Measurements from ENCODE around the gene ZNF790.
A peak's percentile ranks its signal among the peaks of the same experiment; 100 is the strongest.
"Not testable (repeated sequence)": the region's sequence is repeated elsewhere in the genome, so short reads cannot be mapped to it uniquely, and the experiment has no call there.

Gene ZNF790

DNA sequence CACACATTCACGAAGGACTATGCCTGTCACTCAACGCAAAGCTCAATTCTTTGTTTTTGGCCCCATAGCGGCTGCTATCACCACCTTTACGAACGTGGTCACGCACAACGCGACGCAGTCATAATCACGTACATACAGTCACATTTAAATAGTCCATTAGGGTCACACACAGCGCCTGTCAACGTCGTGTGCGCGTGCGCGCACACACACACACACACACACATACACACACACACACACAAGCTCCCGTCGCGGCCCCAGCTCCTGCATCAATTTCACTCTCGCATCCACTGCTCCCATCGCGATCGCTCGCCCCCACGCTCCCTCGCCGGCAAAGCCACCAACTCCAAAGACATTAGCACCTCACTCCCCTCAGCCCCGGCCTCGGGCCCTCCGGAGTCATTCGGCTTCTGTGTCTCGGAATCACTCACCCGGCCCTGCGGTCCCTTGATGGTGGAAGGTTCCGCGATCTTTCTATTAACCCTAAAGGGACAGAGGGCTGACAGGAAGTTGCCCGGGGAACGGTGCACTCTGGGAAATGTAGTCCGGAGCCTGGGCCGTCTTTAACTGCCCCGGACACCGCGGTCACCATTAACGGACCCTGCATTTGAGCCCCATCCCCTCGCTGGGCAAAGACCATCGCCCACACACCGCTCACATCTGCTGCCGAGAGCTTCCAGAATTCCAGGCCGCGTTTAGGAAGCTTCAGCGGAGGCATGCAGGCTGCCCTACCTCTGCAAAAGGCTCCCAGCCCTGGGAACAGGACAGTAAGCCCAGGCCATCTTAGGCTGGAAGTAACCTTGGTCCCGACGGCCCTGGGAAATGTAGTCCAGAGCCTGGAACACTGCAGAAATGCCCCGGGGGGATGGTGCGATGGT, at the start of gene ZNF790:
Gene ZNF790, minus strand, starts transcription at position 482 of the 878 bp plus-strand sequence. CDS start 12,768 bp downstream, outside the sequence.
- peak; percentile 89 for DNase-seq

DNA sequence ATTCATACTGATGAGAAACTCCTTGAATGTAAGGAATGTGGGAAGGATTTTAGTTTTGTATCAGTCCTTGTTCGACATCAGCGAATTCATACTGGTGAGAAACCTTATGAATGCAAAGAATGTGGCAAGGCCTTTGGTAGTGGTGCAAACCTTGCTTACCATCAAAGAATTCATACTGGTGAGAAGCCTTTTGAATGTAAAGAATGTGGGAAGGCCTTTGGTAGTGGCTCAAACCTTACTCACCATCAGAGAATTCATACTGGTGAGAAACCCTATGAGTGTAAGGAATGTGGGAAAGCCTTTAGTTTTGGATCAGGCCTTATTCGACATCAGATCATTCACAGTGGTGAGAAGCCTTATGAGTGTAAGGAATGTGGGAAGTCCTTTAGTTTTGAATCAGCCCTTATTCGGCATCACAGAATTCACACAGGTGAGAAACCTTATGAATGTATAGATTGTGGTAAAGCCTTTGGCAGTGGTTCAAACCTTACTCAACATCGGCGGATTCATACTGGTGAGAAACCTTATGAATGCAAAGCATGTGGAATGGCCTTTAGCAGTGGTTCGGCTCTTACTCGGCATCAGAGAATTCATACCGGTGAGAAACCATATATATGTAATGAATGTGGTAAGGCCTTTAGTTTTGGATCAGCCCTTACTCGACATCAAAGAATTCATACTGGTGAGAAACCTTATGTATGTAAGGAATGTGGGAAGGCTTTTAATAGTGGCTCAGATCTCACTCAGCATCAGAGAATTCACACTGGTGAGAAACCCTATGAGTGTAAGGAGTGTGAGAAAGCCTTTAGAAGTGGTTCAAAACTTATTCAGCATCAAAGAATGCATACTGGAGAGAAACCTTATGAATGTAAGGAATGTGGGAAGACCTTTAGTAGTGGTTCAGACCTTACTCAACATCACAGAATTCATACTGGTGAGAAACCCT, 39.1 kb upstream of the ZNF790 start:
- no peak for DNase-seq

DNA sequence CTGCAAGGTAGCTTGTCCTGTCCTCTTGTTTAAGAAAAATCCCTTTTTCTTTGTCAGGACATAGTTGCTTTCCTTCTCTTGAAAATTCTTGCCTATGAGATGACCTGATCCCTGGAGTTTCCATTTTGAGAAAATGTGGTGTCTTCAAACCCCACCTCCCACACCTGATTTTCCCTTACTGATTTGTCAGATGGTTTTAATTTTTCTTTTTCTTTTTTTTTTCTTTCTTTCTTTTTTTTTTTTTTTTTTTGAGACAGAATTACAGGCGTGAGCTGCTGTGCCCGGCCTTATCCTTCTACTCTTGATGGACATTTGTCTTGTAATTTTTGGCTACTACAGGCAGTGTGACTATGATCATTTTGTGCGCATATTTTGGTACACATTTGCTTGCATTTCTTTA, 13.7 kb upstream of the ZNF790 start:
- no peak for DNase-seq

DNA sequence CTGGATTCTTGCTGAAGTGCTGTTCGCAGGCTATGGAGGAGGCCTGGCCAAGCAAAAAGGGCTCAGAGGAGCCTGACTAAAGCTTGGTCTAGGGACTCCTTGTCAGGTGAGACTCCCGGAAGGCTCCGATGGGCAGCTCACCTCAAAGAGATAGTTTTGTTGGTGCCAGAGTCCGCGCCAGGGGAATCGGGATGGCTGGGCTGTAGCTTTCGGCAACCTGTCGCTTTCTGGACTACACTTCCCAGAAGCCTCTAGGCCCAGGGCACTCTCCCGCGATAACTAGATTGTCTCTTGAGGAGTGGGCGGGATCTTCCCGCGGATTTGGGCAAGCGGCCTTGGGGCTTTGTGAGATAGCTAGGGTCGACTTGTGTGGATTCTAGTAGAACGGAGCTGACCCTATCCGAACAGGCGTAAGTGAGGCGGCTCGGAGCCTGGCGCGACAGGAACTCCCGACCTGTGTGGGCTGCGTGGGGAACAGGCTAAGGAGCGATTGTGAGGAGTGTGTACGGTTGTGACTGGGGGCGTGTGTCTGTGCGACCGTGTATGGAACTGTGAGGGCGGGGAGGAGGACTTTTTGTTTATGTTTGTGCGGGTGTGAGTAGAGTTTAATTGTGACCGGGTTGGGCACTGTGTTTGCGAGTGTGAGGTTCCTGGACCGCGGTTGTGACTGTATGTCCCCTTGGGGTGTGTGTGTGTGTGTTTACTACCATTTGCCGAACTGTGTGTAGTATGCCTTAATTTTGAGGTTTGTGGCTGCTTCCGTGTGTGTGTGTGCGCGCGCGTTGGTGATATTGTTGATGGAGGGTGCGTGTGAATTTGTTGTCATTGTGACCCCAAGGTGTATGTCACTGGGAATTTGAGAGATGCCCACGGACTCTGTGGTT, 12.6 kb upstream of the ZNF790 start, which contains the start of gene ZNF345:
Gene ZNF345, plus strand, starts transcription at position 318 of the 884 bp plus-strand sequence. CDS start 25,955 bp downstream, outside the sequence.
- peak; percentile 94 for DNase-seq

DNA sequence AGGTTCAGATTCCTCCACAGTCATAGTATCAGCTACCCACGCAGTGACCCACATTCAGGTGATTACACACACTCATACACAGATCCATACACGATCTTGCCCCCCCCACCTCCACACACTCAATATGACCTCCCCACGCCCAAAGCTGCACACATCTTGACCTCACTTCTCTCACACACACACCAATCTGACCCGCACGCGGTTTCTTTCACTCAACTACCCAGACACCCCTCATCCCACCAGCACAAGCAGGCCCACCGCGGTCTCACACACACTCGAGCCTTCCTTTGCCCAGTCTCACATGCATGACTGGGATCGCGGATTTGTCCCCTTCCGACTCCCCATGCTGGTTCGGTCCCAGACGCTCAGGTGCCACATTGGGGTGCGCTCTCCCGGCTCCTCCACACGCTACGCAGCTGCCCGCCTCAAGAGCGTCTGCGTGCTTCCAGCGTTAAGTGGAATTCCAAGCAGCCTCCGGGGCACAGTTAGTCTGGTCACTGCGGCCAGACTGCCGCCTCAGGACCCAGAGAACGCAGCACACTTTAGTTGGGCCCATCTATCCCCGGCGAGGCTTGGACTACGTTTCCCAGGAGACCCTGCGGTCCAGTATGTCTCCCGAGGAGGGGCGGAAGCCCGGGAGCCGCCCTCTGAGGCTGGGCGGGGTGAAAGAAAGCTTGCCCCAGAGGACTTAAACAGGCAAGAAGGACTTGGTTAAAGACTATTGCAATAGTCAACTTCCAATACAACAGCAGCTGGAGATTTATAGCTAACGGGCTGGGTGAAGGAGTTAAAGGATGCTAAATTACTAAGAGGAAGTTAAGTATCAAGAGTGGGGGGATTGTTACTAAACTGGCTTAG, 11.7 kb upstream of the ZNF790 start:
- peak; percentile 87 for DNase-seq

DNA sequence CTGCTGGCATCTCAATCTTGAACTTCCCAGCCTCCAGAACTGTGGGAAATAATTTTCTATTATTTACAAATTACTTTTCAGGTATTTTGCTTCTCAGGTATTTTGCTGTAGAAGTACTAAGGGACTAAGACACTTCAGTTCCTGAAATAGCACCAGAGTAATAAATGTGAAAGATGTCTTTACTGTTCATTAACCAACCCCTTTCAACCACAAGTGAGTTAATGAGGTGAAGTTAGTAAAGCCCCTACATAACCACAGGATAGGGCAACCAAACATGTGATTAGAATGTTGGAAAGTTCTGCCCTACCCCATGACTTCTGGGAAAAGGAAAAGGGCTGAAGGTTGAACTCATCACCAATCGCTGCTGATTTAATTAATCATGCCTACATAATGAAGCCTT, 9.8 kb upstream of the ZNF790 start:
- DNase-seq, result no peak

DNA sequence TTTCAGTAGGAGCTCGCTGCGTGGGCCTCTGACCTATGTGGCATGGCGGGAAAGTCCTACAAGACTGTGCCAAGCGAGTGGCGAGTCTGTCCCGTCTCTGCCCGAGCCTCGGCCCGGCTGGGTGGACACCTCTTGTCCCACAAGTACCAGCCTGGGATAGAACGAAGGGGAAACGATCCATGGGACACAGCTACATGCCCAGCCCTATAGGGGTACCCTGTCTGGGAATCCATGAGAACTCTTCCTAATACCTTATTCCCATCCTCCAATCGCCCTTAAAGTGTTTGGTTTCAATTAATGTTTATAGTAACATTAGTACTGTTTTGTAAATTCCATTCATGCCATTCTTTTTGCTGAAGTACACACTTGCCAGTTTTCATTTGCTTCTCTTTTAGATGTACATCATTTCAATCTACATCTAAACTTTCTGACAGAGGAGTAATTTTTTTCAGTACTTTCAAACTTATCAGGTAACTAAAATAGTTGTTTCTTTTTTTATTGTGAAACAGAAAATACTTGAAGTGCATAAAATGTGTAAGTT, 667 bp upstream of the ZNF790 start:
- DNase-seq, result no peak

DNA sequence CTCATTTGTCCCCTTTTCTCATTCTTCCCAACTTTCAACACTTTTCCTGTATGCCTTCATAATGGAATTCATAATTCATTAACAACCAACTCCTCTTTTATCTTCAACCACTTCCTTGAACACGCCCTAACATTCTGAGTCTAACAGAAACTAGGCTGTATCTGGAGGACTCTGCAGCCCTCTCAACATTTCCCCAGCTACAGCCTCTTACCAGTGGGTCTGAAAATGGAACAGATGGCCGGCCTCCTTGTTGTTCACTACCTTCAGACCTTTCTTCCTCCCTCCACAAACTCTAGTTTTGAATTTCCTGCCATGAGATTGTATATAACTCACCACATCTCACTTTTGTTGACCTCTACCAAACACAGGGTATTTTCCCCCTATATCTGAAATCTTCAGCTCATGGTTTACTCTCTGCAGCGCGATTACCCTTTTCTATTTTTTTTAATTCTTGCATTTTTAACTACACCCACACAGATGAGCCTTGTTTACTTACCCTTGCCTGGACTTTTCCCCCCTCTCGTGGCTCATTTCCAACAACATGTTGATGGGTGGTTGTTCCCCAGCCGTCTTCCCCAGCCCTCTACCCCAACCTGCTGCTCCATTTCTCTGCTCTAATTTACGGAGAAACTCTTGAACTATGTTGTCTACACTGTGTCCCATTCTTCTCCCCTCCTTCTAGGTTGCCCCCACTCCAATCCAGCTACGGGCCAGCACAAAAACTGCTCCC, 846 bp downstream of the ZNF790 start:
- DNase-seq, result no peak

DNA sequence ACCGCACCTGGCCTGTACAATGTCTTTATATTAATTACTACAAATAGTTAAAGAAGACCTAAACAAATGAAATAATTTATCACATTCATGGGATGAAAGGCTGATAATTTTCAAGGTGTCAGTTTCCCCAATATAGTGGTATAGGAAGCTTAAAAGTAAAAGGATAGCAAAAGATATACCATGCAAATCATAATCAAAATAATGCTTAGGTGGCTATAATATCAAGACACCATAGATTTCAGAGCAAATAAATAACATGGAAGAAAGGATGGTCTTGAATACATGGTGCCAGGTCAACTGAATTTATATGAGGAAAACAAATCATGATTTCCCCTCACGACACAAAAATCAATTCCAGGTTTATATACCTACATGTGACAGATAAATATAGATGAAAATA, 4.8 kb downstream of the ZNF790 start:
- DNase-seq, result no peak

DNA sequence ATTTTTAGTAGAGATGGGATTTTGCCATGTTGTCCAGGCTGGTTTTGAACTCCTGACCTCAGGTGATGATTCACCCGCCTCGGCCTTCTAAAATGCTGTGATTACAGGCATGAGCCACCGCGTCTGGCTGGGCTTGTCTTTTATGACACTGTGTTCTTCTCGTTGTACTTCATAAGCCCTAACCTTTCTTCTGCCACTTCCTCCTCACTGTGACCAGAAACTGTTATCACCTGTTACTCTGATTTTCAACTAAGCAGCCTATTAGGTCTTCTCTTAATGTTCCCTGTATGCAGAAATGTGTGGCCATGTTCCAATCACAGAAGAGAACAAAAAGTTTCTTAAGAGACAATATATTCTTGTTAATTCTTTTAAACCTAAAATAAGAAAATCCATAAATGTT, 16.4 kb downstream of the ZNF790 start:
- DNase-seq, result no peak

DNA sequence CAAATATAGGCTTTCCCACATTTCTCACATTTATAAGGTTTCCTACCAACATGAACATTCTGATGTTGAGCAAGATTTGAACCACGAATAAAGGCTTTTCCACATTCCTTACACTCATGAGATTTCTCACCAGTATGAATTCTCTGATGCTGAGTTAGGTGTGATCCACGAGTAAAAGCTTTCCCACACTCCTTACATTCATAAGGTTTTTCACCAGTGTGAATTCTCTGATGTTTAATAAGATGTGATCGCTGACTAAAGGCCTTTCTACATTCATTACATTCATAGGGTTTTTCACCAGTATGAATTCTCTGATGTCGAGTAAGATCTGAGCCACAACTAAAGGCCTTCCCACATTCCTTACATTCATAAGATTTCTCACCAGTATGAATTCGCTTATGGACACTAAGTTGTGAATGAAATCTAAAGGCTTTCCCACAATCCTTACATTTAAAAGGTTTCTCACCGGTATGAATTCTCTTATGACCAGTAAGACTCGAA, 19.0 kb downstream of the ZNF790 start:
- no peak for DNase-seq

DNA sequence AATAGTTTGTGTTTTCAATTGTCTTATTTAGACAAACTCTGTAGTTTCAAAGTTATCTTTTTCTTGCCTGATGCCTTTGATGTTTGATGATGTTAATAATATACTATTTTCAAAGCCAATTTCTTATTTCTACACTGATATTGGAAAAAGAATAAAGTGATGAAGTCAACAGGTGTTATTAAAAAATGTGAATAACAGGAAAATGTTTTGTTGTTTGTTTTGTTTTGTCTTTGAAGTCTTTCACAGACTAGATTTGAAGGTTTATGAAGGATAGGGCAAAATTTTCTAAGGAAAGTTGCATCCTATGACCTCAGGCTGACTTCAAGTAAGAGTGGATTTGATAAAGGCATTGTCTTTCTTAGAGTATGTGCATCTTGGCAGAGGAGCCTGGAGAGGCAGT, 31.2 kb downstream of the ZNF790 start:
- no peak for DNase-seq

DNA sequence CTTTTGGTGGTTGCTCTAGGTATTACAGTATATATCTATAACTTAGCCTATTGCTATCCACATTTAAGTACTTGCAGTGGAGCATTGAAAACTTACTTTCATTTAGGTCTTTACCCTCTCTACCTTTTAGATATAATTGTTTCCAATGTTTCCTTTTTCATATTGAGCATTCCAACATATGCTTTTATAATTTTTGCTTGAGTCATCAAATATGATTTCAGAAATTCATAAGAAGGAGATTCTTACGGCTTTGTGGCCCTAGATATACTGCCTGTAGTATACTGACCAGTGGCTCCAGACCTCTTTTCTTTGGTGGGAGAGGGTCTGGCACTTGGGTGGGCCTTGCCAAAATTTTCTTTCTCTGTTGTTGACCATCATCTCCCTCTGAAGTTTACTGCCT, 32.8 kb downstream of the ZNF790 start:
- no peak for DNase-seq

DNA sequence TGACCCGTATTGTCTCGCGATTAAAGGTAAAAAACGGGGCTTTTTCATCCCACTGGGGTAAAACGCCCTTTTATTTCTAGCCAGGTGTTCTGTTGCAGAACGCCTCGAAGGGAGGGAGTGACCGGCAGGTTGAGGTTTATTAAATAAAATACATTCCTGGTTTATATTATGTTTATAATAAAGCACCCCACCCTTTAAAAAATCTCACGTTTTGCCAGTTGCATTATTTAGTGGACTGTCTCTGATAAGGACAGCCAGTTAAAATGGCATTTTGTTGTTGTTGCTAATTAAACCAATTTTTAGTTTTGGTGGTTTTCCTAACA, 40.4 kb downstream of the ZNF790 start:
- DNase-seq, result no peak

DNA sequence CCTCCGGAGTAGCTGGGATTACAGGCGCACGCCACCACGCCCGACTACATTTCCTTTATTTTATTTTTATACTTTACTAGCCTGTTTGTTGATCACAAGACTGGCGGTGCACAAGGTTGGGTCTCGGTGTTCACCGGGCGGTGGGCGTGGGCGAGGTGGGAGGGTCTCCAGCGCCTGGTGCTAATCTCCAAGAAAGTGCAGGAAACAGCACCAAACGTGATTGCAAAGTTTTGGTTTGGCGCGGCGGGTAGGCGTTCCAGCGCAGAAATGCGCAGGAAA, 41.5 kb downstream of the ZNF790 start:
- no peak for DNase-seq

DNA sequence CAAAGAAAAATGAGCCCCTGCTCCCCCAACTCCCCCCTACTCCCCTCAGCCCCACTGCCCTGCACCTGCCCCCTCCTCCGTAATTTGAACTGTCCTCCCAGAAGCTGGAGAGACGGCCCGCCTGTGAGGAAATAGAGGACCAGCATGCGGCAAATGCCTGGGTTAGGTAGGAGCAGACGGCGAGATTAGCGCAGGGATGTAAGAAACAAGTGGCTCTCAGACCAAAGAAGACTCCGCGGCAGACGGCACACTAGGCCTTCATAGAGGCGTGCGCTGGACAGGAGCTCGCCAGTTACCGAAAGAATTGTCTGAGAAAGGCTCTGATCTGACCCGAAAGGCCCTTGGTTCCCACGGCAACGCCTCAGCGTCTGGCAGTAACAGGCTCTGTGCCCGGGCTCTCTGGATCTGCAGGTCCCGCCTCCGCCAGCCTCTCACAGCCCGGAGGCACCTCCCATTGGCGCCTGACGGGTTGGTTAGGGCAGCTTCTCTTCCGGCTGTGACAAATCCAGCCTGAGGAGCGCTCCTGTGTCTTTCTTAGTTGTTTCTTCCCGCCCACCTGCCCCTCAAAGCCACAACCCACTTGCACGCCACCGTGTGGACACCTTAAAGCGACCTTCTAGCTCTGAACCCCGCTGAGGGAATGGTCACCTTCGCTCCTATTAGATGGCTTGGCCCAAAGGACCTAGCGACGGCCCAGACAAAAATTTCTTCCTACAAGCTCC, 46.6 kb downstream of the ZNF790 start:
- not testable (repeated sequence) for DNase-seq

DNA sequence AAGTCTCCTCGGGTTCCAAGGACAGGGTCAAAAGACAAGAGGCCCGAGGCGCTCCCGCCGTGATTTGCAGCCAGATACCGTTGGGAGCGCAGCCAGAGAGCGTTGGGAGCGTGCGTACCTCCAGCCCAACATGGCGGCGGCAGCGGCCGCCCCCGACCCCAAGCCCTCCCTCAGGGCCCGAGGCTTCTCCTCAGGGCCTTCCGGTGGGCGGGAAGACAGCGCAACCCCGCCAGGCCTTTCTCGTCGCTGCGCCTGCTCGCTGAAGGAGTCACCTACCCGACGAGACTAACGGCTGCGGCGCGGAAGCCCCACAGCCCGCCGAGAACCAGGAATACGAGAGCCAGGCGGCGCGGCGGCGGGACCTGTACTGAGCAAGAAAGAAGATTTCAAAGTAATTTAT, 62.4 kb downstream of the ZNF790 start:
- no peak for DNase-seq

DNA sequence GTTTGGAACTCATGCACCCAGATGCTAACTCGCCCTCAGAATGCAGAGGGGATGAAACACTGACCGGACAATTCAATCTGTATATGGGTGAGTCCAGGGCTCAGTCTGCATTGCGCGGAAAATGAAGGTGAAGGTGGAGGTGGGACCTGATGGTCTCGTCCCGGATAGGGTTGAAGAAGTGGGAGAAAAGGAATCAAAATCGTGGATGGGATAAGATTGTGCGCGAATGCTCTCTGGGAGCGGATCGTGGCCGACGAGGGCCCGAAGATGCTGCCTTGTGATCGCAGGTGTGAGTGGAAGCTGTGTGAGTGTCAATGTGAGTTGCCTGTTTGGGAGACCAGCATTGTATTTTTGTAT, 65.0 kb downstream of the ZNF790 start:
- DNase-seq, result no peak

DNA sequence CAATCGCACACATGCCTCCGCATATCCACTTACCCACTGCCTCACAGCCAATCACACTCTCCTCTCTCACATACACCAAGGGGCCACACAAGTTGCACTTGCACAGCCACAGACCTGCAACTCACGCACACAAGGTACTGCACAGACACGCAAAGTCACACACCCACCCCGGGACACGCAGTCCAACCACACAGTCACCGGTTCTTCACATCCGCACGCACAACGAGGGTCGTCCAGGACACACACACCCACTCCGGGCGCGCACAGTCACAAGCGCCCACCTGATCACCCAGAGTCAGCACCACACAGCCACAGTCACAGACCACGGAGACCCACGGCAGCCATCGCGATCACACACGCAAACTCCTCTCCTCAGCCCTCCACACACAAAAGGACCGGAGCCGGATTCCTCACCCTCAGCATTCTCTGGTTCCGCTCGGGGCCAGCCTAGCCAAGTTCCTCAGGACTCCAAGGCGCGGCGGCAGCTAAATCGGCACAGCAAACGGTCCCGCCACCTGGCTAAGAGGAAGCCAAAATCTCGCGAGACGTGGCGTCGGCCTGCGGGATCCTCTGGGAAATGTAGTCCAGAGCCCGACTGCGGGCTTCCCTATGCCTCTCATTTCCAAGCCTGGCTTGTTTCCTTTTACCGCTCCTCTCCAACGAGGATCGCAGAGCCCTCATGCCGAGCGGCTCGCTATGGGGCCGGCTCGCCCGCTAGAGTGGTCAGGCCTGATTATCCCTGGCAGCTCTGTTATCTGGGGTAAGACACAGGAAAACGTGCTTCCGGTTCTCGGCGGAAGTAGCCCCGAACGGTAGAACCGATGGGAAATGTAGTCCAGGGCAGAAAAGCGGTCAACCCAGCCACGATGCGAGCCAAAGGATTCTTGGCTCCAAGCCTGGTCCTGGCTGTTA, 65.6 kb downstream of the ZNF790 start, which contains the start of gene ZNF850:
Gene ZNF850, minus strand, starts transcription at position 497 of the 912 bp plus-strand sequence. CDS start 10,201 bp downstream, outside the sequence.
- DNase-seq, result peak; percentile 93

All from fibroblast of upper back skin (primary cell).